HG02763 (cell line): Measurements from ENCODE around the gene TOB1.
A peak's percentile ranks its signal among the peaks of the same experiment; 100 is the strongest.

Experiments
- ATAC-seq: cut with Tn5 transposase; IDR thresholded peaks from one replicate; pipeline ENCODE4 v1.9.1; 2021; ENCODE audit warnings: mild to moderate bottlenecking, moderate library complexity; ENCODE audit not compliant: unreplicated experiment

The TOB1 gene, protein sequence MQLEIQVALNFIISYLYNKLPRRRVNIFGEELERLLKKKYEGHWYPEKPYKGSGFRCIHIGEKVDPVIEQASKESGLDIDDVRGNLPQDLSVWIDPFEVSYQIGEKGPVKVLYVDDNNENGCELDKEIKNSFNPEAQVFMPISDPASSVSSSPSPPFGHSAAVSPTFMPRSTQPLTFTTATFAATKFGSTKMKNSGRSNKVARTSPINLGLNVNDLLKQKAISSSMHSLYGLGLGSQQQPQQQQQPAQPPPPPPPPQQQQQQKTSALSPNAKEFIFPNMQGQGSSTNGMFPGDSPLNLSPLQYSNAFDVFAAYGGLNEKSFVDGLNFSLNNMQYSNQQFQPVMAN

GRCh38 chr17:50866261-50866949 is at the start of gene TOB1:
Gene TOB1 (minus strand): TSS chr17:50866354. CDS start chr17:50864017, 2,337 bp downstream.
- ATAC-seq: peak; percentile 67

GRCh38 chr17:50914505-50915063 is 48.4 kb upstream of the TOB1 start:
- no peak for ATAC-seq

- no peak for ATAC-seq
These were observed 47.0 kb upstream of the TOB1 start for GRCh38 chr17:50913120-50913519.

GRCh38 chr17:50911890-50912289 is 45.7 kb upstream of the TOB1 start:
- no peak for ATAC-seq

GRCh38 chr17:50911450-50911849 is 45.3 kb upstream of the TOB1 start:
- no peak for ATAC-seq

DNA sequence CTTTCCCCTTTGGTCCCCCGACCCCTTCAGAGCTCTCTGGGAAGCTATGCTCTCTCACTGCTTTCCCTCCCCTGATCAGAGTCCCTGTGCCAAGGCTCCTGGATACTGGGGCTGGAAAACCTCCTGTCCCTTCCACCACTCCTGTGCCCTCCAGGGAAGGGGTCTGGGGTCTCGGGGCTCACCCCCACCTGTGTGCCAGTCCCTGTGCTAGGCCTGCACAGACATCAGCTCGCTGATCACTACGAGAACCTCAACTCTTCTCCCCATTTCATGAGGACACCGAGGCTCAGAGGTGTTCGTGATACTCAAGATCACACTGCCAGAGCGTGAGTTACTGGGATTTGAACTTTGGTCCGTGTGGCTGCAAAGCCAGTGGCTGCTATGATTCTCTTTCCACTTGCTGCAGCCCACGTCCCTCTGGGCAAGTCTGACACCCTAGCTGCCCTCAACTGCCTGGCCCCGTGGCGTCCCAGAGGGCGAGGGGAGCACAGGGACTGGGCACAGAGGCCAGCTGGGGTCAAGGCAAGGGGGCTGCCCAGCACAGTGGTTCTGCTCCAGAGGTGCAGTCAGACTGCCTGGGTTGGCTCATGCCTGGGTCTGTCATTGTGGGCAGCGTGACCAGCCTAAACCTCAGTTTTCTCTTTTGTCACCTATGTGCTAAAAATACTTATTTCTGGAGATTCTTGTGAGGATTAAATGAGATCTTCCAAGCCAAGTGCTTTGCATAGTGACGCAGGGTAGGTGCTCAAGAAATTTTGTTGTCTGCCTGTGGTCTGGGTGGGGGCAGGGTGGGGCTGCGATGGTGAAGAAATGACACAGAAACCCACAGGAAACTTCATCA is 43.8 kb upstream of the TOB1 start:
- ATAC-seq: no peak

GRCh38 chr17:50908860-50909764 is 43.0 kb upstream of the TOB1 start:
- ATAC-seq: no peak

DNA sequence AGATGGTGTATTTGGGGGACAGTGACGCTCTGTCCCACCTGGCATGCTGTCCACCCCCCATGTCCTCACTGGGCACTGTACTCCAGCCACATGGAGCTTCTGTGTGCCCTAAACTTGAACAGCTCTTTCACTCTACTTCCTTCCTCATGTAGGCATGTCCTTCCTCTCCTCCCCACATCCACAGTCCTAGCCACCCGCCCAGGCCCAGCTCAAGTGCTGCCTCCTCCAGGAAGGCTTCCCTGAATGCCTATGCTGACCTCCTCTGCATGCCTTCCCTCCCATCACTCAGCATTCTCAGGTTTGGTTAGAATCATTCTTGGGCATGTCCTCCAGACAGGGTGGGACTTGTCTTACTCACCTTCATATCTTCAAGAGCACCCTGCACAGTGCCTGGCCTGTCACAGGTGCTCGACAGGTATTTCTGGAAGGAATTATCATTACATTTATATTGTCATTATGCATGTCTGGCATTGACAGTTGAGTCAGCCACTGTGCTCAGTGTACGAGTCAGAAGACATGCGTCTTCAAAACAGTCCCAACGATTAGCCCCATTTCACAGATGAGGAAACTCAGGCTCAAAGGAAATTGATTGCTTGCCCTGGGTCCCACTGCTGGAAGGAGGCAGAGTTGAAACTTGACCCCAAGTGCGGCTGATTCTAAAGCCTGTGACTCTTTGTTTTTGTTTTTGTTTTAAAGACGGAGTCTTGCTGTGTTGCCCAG is 42.1 kb upstream of the TOB1 start:
- ATAC-seq: no peak

DNA sequence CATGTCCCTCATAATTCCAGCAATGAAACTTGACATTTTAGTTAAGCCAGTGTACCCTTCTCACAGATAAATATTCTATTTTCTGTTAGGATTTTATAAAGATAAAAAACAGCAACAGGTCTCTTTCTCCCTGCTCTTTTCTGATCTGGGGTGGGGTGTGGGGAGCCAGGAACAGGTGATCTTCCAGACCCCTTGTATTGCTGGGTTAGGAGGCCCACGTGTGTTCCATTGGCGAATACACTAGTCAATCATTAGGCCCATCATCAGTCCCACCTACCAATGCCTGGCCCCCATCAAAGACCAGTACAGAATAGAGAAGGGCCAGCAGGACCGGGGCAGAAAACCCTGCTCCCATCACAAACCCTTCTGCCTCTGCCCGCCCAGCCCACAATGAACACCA is 40.3 kb upstream of the TOB1 start:
- no peak for ATAC-seq

GRCh38 chr17:50905460-50905803 is 39.3 kb upstream of the TOB1 start:
- ATAC-seq: no peak

GRCh38 chr17:50904518-50905459 is 38.6 kb upstream of the TOB1 start:
- ATAC-seq: no peak

- ATAC-seq: no peak
These were observed 37.7 kb upstream of the TOB1 start for GRCh38 chr17:50903604-50904517.

DNA sequence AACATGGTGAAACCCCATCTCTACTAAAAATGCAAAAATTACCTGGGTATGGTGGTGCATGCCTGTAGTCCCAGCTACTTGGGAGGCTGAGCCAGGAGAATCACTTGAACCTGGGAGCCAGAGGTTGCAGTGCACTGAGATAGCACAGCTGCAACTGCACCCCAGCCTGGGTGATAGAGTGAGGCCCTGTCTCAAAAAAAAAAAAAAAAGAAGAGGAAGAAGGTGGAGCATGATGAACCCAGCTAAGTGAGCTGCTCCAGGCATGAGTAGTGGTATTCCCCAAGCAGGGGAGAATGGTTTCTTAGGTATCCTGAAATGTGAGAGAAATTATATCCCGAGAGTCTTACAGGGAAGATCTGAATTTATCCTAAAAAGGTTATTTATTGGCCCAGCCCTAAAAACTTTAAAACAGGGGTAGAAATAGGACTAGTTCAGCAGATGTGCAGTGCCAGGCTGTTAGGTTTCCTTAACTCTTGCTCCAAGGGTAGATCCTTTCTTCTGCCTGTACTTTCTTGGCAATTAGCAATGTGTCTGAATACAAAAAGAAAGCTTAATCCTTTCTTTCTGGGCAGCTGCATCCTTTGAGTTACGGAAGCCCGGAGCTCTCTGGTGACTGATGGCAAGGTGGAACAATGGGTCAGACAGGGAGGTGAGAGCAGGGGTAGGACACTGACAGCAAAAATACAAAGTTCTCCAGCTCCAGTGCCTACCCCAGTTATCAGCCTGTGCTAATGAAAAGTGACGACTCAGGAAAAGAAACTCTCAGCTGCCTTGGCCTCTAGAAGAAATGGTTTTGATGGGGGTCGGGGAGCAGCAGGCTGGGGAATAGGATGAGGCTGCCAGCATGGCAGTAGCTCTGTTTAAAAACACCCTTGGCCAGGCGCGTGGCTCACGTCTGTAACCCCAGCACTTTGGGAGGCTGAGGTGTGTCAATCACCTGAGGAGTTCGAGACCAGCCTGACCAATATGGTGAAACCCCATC is 36.5 kb upstream of the TOB1 start:
- no peak for ATAC-seq

DNA sequence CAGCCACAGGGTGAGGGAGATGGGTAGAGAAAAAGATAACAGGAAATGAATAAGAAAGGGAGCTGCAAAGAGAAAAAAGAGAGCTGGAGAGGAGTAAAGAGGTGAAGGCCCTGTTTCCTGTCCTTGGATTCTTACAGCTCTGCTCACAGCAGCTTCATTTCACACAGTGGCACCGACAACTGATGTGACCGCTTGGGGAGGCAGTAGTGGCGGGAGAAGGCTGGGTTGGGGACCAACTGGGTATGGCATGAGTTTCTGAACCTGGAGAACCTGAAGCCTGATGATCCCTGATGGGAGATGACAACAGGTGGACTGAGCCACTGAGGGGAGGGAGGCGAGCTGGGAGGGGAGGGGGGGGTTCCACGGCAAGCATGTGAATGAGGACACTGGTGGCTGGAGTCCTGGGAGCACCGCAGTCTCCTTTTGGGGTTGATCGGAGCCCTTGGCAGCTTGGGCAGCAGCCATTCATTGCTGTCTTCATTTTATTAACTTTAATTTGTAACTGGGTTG is 34.3 kb upstream of the TOB1 start:
- ATAC-seq: no peak

DNA sequence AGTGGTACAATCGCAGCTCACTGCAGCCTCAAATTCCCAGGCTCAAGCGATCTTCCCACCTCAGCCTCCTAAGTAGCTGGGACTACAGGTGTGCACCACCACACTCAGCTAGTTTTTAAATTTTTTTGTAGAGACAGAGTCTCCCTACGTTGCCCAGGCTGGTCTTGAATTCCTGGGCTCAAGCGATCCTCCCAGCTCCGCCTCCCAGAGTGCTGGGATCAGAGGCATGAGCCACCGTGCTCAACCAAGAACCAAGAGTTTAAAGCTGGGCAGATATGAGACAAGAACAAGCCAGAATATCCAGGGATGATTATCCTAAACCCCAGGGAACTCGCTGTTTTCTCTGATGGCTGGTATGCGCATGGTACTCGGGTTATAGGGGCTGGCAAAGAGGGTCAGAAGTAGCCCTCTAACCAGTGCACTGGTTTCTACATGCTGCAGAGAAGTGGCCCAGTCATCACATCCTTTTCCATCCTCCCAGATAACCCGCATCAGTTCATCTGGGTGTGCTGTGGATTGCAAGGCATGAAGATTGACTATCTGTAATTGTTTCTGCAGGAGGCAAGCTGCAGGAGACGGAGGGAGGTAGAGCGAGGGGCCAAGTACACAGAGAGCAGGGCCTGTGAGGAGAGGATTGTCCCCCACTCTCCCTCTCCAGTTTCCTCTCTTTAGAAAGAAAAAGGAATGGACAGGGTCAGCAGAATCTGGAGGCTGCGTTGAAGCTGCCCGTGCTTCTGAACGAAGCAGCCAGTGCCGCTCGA is 33.6 kb upstream of the TOB1 start:
- no peak for ATAC-seq
